DOHH2 (cell line): ENCODE measurements around the gene NEMF.
"Not testable (repeated sequence)": the region's sequence is repeated elsewhere in the genome, so short reads cannot be mapped to it uniquely, and the experiment has no call there.

ENCODE experiments used
- H3F3A ChIP-seq: fragments of 200-600 bp; sonication (generic), shearing (Covaris generic); 2 replicates; pipeline ENCODE4 v1.6.0; 2016; ENCODE audit warnings: antibody characterized with exemption, mild to moderate bottlenecking; ENCODE audit not compliant: control insufficient read depth, insufficient read depth
- H3K27ac ChIP-seq: fragments of 200-600 bp; sonication (generic); 2 replicates; pipeline ENCODE4 v1.5.1; 2014; ENCODE audit warnings: low read depth, mild to moderate bottlenecking, low read length, moderate library complexity
- H3K27me3 ChIP-seq: fragments of 200-600 bp; sonication (generic); 2 replicates; pipeline ENCODE4 v1.6.1; 2014; ENCODE audit warnings: mild to moderate bottlenecking, low read length, mixed read lengths; ENCODE audit not compliant: control insufficient read depth
- H3K36me3 ChIP-seq: fragments of 200-600 bp; sonication (generic); 2 replicates; pipeline ENCODE4 v1.6.1; 2014; ENCODE audit warnings: mild to moderate bottlenecking, low read length, moderate library complexity, mixed read lengths; ENCODE audit not compliant: control insufficient read depth
- H3K4me1 ChIP-seq: fragments of 200-600 bp; sonication (generic); 2 replicates; pipeline ENCODE4 v1.6.1; 2014; ENCODE audit warnings: mild to moderate bottlenecking, low read length, mixed read lengths; ENCODE audit not compliant: control insufficient read depth
- H3K4me2 ChIP-seq: fragments of 200-600 bp; sonication (generic); 2 replicates; pipeline ENCODE4 v1.6.0; 2014; ENCODE audit warnings: mild to moderate bottlenecking, low read length, moderate library complexity
- H3K4me3 ChIP-seq: fragments of 200-600 bp; sonication (generic); 2 replicates; pipeline ENCODE4 v1.5.1; 2014; ENCODE audit warnings: mild to moderate bottlenecking, low read length, mixed read lengths
- H3K79me2 ChIP-seq: fragments of 200-600 bp; sonication (generic); 2 replicates; pipeline ENCODE4 v1.6.1; 2014; ENCODE audit warnings: mild to moderate bottlenecking, low read length, mixed read lengths; ENCODE audit not compliant: control insufficient read depth
- H3K9me2 ChIP-seq: fragments of 200-600 bp; sonication (generic); replicated peaks from 2 replicates; pipeline ENCODE4 v1.6.1; 2014; ENCODE audit warnings: mild to moderate bottlenecking, low read length, mixed read lengths; ENCODE audit not compliant: control insufficient read depth
- H3K9me3 ChIP-seq: fragments of 200-600 bp; sonication (generic); 2 replicates; pipeline ENCODE4 v1.6.1; 2014; ENCODE audit warnings: antibody characterized with exemption, low read length, mixed read lengths; ENCODE audit not compliant: control insufficient read depth, insufficient read depth
- H4K20me1 ChIP-seq: fragments of 200-600 bp; sonication (generic); 2 replicates; pipeline ENCODE4 v1.6.0; 2014; ENCODE audit warnings: low read depth, mild to moderate bottlenecking, antibody characterized with exemption, low read length, moderate library complexity; ENCODE audit not compliant: control insufficient read depth, insufficient read depth
- EZH2phosphoT487 ChIP-seq: fragments of 200-600 bp; sonication (generic); IDR thresholded peaks from 2 replicates; pipeline ENCODE4 v1.6.1; 2017; ENCODE audit warnings: borderline replicate concordance, mild to moderate bottlenecking, antibody characterized with exemption, low read length, moderate library complexity, mixed read lengths
- TF ChIP-seq, protein P1 (sequence below): fragments of 200-600 bp; sonication (generic); IDR thresholded peaks from one replicate; pipeline ENCODE4 v1.5.1; 2014; ENCODE audit warnings: antibody characterized with exemption, mild to moderate bottlenecking, low read depth, low read length; ENCODE audit not compliant: poor library complexity, severe bottlenecking

NEMF gene

DNA sequence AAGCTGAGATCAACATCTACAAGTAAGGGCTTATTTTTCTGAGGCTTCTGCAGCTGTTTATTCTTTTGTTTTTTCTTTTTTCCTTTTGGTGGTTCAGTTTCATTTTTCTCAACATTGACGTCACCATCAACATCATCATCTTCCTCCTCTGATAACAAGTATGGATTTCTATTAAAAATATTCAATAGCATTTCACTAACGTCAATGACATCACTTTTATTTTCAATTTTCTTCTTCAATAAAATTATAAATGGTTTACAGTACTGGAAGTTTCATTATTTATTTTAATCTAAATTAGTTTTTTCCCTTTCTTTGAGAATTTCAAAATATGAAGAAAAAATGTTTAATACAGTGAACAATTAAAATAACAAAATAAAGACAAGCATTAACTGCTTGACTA lies 23.9 kb downstream of the NEMF start:
- Histone ChIP-seq H3K4me1 (no peaks in the 10 kb centered on the region), H3K4me3 (no peak overlapping the region), H3K79me2 (no peaks in the 10 kb centered on the region), H3F3A (peaks cover 17% of the 10 kb centered on the region), H3K27ac (no peak overlapping the region), H3K27me3 (no peaks in the 10 kb centered on the region), H3K9me2 (no peaks in the 10 kb centered on the region), H3K9me3 (no peaks in the 10 kb centered on the region), H4K20me1 (no peaks in the 10 kb centered on the region), H3K36me3 (peaks cover 94% of the 10 kb centered on the region), H3K4me2 (no peak overlapping the region)
- no peak for TF ChIP-seq EZH2phosphoT487
- TF ChIP-seq, protein P1, sequence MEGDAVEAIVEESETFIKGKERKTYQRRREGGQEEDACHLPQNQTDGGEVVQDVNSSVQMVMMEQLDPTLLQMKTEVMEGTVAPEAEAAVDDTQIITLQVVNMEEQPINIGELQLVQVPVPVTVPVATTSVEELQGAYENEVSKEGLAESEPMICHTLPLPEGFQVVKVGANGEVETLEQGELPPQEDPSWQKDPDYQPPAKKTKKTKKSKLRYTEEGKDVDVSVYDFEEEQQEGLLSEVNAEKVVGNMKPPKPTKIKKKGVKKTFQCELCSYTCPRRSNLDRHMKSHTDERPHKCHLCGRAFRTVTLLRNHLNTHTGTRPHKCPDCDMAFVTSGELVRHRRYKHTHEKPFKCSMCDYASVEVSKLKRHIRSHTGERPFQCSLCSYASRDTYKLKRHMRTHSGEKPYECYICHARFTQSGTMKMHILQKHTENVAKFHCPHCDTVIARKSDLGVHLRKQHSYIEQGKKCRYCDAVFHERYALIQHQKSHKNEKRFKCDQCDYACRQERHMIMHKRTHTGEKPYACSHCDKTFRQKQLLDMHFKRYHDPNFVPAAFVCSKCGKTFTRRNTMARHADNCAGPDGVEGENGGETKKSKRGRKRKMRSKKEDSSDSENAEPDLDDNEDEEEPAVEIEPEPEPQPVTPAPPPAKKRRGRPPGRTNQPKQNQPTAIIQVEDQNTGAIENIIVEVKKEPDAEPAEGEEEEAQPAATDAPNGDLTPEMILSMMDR: no peak

DNA sequence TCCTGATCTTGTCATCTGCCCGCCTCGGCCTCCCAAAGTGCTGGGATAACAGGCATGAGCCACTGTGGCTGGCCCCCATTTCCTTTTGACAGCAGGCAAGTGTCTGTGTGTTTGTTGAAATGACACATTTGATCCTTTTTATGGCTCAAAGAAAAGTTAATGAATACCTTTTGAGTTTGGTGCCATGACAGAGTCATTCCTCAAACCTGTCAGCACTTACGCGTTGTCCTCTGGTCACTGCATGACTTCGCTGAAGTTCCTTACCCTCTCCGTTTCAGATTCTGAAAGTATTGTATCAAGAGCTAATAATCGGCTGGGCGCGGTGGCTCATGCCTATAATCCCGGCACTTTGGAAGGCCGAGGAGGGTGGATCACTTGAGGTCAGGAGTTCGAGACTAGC lies 32.4 kb downstream of the NEMF start:
- Histone ChIP-seq H3K27ac (no peak overlapping the region), H3K4me1 (no peaks in the 10 kb centered on the region), H3K36me3 (peaks cover 71% of the 10 kb centered on the region), H3K9me3 (no peaks in the 10 kb centered on the region), H3K9me2 (no peaks in the 10 kb centered on the region), H3K27me3 (no peaks in the 10 kb centered on the region), H3K79me2 (no peaks in the 10 kb centered on the region), H3K4me2 (no peak overlapping the region), H3K4me3 (no peak overlapping the region), H3F3A (no peaks in the 10 kb centered on the region), H4K20me1 (no peaks in the 10 kb centered on the region)
- TF ChIP-seq, protein P1: no peak
- TF ChIP-seq EZH2phosphoT487: no peak

DNA sequence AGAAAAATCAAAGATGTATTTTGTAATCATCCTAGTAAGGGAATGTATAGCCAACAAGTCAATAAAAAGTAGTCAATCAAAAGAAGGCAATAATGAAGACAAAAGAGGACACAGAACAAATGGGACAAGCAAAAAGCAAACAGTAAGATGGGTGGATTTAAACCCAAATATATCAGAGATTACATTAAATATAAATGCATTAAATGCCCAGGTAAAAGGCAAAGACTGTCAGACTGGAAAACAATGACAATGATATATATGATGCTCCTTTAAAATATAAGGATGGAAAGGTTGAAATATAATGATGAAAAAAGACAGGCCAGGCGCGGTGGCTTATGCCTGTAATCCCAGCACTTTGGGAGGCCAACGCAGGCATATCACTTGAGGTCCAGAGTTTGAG lies 35.7 kb downstream of the NEMF start:
- Histone ChIP-seq H3K9me2 (no peaks in the 10 kb centered on the region), H3K27me3 (no peaks in the 10 kb centered on the region), H3K36me3 (peaks cover 75% of the 10 kb centered on the region), H3K4me3 (no peak overlapping the region), H3K4me2 (no peak overlapping the region), H3K4me1 (no peaks in the 10 kb centered on the region), H3K9me3 (no peaks in the 10 kb centered on the region), H3K79me2 (no peaks in the 10 kb centered on the region), H3K27ac (no peak overlapping the region), H3F3A (no peaks in the 10 kb centered on the region), H4K20me1 (no peaks in the 10 kb centered on the region)
- TF ChIP-seq EZH2phosphoT487: no peak
- TF ChIP-seq, protein P1: no peak

DNA sequence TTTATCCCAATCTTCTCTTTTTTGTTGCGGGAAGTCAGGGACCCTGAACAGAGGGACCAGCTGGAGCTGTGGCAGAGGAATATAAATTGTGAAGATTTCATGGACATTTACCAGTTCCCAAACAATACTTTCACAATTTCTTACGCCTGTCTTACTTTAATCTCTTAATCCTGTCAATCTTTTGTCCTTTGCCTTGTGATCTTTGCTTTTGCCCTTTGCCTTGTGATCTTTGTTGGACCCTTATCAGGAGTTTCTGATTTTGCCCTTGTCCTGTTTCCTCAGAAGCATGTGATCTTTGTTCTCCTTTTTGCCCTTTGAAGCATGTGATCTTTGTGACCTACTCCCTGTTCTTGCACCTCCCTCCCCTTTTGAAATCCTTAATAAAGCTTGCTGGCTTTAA lies 36.5 kb downstream of the NEMF start:
- peaks cover 82% of the 10 kb centered on the region for H3K36me3 ChIP-seq
- H3K9me2 ChIP-seq, H3K4me2 ChIP-seq, H3K79me2 ChIP-seq, H3K27me3 ChIP-seq, H3K27ac ChIP-seq, H4K20me1 ChIP-seq, H3F3A ChIP-seq, H3K9me3 ChIP-seq, H3K4me1 ChIP-seq, H3K4me3 ChIP-seq: not testable (repeated sequence)
